Activated CD8-positive, alpha-beta memory T cell treated with anti-CD3 and anti-CD28 coated beads for 24 hours (primary cell): ENCODE results near the gene CBLC.

ENCODE experiments used
- DNase-seq: peaks from one replicate; pipeline ENCODE4 v3.0.0-alpha.2; 2020

The CBLC gene

DNA sequence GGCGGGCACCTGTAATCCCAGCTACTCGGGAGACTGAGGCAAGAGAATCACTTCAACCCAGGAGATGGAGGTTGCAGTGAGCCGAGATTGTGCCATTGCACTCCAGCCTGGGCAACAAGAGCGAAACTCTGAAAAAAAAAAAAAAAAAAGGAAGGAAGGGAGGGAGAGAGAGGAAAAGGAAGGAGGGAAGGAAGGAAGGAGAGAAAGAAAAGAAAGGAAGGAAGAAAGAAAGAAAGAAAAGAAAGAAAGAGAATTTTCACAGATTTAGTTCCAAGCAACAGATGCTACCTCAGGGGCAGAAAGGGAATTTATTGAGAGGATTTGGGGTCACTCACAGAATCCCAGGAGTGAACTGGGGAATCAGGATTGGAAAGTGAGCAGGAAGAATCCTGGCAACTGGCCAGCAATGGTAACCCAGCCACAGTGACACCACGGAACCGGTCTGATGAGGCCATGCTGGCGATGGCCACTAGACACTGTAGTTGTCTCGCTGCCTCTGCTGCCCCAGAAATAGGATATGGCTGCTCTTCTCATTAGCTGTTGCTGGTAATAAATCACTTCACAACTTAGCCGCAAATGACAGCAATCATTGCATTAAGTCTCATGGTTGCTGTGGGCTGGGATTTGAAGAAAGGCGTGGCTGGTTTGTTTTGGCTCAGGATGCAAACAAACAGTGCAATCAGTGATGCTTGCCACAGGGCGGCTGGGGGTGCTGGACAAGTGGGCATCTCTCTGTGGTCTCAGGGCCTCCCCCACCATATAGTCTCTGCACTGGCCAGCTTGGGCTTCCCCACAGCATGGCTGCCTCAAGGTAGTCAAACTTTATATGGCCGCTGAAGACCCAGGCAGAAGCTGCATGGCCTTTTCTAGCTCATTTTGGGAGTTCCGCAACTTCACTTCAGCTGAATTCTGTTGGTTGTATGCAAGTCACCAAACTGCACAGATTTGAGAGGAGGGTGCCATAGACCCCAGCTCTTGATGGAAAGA is 26.0 kb downstream of the CBLC start:
- DNase-seq: no peak

DNA sequence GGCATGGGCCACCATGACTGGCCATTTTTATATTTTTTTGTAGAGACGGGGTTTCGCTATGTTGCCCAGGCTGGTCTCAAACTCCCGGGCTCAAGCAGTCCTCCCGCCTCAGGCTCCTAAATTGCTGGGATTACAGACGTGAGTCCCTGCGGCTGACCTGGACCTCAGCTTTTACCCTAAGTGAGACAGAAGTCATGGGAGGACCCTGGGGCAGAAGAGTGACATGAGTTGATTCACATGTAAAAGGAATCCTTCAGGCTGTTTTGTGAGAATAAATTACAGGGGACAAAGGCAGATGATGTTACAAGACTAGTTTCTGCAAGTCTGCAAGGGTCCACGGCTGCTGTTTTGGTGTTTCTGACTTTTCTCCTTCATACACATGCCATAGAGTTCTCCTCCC is 28.6 kb downstream of the CBLC start:
- no peak for DNase-seq

DNA sequence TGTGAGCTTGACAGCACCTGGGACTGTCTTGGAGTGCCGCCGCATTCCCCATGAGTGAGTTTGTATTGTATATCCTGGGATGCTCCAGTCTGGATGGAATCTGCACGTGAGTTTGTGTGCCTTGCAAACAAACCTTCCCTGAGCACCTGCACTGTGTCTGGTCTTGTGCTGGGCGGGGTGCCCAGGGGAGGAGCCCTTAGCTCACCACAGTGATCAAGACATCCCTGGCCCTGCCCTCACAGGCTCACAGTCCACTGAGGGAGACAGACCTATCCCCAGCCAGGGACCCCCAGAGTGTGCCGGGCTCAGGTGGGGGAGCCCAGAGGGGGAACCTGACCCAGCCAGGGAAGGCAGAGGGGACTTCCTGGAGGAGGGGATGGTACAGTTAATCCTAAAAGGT is 29.5 kb downstream of the CBLC start:
- DNase-seq: no peak

DNA sequence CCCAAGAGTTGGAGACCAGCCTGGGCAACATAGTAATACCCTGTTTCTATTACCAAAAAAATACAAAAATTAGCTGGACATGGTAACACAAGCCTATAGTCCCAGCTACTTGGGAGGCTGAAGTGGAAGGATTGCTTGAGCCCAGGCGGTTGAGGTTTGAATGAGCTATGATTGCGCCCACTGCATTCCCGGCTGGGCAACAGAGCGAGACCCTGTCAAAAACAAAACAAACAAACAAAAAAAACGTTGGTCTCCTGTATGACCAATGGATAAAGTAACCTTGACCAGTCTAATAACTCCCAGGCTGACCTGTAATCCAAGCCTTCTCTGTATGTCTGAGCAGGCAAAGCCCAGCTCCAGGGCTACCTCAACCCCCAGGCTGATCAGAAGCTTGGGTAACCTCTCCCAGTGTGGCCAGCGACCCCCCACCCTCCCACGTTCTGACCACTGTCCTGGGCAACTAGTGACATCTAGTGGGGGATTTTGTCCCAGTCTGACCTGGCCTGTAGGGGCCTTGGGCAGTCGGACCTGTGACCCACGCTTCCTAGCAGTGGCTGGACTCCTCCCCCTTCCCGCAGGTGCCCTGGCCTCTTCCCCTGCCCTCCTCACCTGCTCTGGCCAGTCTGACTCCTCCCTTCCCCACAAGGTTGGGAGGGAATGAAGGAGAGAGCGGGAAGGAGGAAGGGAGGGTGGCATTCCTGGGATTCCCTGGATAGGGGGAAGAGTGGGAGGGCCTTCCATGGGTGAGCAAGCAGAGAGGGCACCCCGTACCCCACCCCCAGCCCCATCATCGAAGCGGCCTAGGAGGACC is 30.2 kb downstream of the CBLC start:
- no peak for DNase-seq

DNA sequence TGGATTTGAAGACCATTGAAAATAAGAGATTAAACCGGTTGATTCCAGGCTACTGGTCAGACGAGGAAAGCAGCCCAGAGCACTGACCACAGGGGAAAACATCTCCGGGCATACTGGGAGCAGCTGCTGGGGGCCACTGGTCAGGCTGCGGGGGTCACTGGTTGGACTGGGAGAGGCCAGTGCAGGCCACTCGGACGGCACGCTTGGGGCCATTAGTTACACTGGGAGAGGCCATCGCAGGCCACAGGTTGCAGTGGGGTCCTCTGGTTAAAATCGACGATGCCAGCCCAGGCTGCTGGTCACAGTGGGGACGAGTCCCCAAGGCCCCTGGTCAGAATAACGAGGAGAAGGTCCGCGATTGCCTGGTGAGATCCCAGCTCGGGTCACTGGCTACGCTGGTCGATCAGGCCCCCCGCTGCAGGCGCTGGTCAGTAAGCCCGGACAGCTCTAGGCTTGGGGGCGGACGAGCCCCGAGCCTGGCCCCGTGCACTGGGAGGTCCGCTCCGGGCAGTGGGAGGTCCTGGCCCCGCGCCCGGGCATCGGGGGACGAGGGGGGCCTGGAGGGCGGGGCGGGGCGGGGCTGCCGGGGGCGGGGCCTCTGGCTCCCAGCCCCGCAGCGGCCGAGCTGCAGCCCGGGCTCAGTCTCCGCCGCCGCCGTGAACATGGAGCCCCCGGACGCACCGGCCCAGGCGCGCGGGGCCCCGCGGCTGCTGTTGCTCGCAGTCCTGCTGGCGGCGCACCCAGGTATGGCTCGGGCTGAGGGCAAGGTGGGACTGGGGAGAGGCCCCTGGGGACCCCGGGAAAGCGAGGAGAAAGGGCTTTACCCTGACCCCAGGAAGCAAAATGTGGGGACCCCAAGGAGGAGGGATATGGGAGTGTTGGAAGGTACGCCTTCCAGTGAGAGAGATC is 31.0 kb downstream of the CBLC start, which contains the start of gene BCAM:
BCAM (plus strand) TSS at position 641 of the 909 bp plus-strand sequence; CDS start at position 663, 22 bp downstream.
- DNase-seq: no peak

- DNase-seq: no peak
These were observed 32.0 kb downstream of the CBLC start for GRCh38 chr19:44809577-44810233.

- no peak for DNase-seq
These were observed 32.8 kb downstream of the CBLC start for GRCh38 chr19:44810234-44811121.

GRCh38 chr19:44811122-44811419 is 33.4 kb downstream of the CBLC start:
- no peak for DNase-seq

GRCh38 chr19:44812142-44812718 is 34.5 kb downstream of the CBLC start:
- no peak for DNase-seq

- no peak for DNase-seq
These were observed 35.6 kb downstream of the CBLC start for GRCh38 chr19:44813070-44813840.

GRCh38 chr19:44813841-44814470 is 36.3 kb downstream of the CBLC start:
- no peak for DNase-seq

- DNase-seq: no peak
These were observed 36.8 kb downstream of the CBLC start for GRCh38 chr19:44814517-44814916.

GRCh38 chr19:44816301-44816700 is 38.6 kb downstream of the CBLC start:
- DNase-seq: no peak

- DNase-seq: no peak
These were observed 40.2 kb downstream of the CBLC start for GRCh38 chr19:44817725-44818465.

DNA sequence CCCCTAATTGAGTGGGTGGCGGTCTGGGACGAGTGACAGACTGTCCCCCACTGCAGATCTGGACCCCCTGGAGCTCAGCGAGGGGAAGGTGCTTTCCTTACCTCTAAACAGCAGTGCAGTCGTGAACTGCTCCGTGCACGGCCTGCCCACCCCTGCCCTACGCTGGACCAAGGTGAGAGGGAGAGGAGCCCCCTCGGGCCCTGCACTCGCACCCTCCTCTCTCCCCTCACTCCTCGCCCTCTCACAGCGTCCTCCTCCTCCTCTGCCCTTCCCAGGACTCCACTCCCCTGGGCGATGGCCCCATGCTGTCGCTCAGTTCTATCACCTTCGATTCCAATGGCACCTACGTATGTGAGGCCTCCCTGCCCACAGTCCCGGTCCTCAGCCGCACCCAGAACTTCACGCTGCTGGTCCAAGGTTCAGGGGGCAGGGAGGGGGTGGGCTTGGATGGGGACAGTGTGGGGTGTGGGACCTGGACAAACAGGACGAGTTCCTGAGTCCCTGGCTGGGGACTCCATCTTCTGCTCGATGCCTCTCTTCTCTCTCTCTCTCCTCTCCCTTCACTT is 40.9 kb downstream of the CBLC start:
- no peak for DNase-seq

GRCh38 chr19:44819246-44819832 is 41.6 kb downstream of the CBLC start:
- no peak for DNase-seq

DNA sequence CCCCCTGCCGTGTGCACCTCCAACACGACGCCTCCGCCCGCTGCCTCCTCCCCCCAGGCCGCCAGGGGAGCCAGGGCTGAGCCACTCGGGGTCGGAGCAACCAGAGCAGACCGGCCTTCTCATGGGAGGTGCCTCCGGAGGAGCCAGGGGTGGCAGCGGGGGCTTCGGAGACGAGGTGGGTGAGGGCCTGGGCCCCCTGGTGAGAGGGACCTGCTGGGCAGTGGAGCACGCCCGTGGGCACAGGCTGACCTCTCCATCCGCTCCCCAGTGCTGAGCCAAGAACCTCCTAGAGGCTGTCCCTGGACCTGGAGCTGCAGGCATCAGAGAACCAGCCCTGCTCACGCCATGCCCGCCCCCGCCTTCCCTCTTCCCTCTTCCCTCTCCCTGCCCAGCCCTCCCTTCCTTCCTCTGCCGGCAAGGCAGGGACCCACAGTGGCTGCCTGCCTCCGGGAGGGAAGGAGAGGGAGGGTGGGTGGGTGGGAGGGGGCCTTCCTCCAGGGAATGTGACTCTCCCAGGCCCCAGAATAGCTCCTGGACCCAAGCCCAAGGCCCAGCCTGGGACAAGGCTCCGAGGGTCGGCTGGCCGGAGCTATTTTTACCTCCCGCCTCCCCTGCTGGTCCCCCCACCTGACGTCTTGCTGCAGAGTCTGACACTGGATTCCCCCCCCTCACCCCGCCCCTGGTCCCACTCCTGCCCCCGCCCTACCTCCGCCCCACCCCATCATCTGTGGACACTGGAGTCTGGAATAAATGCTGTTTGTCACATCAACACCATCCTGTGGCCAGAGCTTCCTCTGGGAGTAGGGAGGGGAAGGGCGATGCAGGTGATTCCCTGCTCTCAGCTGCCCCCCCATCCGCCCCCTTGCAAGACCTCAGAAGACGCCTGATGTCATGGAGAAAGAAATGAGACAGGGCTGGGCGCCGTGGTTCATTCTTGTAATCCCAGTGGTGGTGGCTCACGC is 43.2 kb downstream of the CBLC start:
- DNase-seq: no peak
